HG02623 (cell line): ENCODE data around the gene KMT2B.

Experiments
- ATAC-seq: cut with Tn5 transposase; IDR thresholded peaks from one replicate; pipeline ENCODE4 v1.9.1; 2021; ENCODE audit warnings: moderate library complexity; ENCODE audit not compliant: unreplicated experiment

Gene KMT2B

GRCh38 chr19:35740423-35741202, 22.8 kb downstream of the KMT2B start:
- peak; percentile 56 for ATAC-seq

GRCh38 chr19:35741203-35741515, 23.4 kb downstream of the KMT2B start:
- ATAC-seq, result no peak

- ATAC-seq, result no peak
These were observed 24.4 kb downstream of the KMT2B start, which contains the start of gene IGFLR1 for GRCh38 chr19:35742121-35742724. TSS of gene IGFLR1 (minus strand) at chr19:35742452. CDS start at chr19:35741180, 1,272 bp downstream.

GRCh38 chr19:35743640-35744429, 26.0 kb downstream of the KMT2B start:
- ATAC-seq, result no peak

- ATAC-seq, result peak; percentile 29
These were observed 26.9 kb downstream of the KMT2B start for GRCh38 chr19:35744430-35745327.

- ATAC-seq, result peak; percentile 37
These were observed 27.7 kb downstream of the KMT2B start, which contains the start of the genes PSENEN and U2AF1L4 for GRCh38 chr19:35745328-35746086. TSS of gene PSENEN (plus strand) at chr19:35745651. CDS start at chr19:35745931, 280 bp downstream. TSS of gene U2AF1L4 (minus strand) at chr19:35745418. CDS start at chr19:35745391, 27 bp downstream.

- ATAC-seq, result no peak
These were observed 28.3 kb downstream of the KMT2B start for GRCh38 chr19:35746087-35746462.

- no peak for ATAC-seq
These were observed 28.7 kb downstream of the KMT2B start for GRCh38 chr19:35746531-35746930.

- ATAC-seq, result peak; percentile 68
These were observed 30.6 kb downstream of the KMT2B start, which contains the start of gene LIN37 for GRCh38 chr19:35748106-35749020. TSS of gene LIN37 (plus strand) at chr19:35748576. CDS start at chr19:35748725, 149 bp downstream.

- no peak for ATAC-seq
These were observed 32.4 kb downstream of the KMT2B start for GRCh38 chr19:35750167-35750566.

GRCh38 chr19:35751839-35752745, 34.3 kb downstream of the KMT2B start:
- ATAC-seq, result no peak

GRCh38 chr19:35752746-35753350, 35.0 kb downstream of the KMT2B start:
- no peak for ATAC-seq

GRCh38 chr19:35753634-35754369, 36.0 kb downstream of the KMT2B start:
- ATAC-seq, result no peak

- no peak for ATAC-seq
These were observed 36.7 kb downstream of the KMT2B start for GRCh38 chr19:35754370-35755130.

- no peak for ATAC-seq
These were observed 37.3 kb downstream of the KMT2B start for GRCh38 chr19:35755131-35755549.
